ENCODE measurements around the gene TRAK2.

TRAK2 gene

DNA sequence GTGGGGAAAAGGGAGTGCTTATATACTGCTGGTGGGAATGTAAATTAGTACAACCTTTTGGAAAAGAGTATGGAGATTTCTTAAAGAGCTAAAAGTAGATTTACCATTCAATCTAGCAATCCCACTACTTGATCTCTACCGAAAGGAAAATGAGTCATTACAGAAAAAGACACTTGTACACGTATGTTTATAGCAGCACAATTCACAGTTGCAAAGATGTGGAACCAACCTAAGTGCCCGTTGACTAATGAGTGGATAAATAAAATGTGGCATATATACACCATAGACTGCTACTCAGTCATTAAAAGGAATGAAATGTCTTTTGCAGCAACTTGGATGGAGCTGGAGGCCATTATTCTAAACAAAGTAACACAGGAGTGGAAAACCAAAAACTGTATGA, 123.6 kb downstream of the TRAK2 start:
- TF ChIP-seq CTCF (IDR thresholded peaks at IDR 0.05; ENCODE audit: low read depth, low read length): no peak
- no peak for DNase-seq (ENCODE audit: low read depth in 2 of 2)
- no peak overlapping the region for H3K4me3 ChIP-seq (replicated peaks in 1 of 2; ENCODE audit: low read depth in 2 of 2, low read length in 2 of 2)
